CD4-positive, alpha-beta T cell treated with Interleukin-12 subunit alpha and Interleukin-12 subunit beta, for 1 hour (primary cell): Measurements from ENCODE around the gene SEMA5A.

Experiments used
- DNase-seq: peaks from one replicate; pipeline ENCODE4 v3.0.0-alpha.2; 2020

Gene SEMA5A

GRCh38 chr5:9513827-9514226 lies 32.0 kb downstream of the SEMA5A start:
- DNase-seq: no peak

GRCh38 chr5:9512457-9512856 lies 33.4 kb downstream of the SEMA5A start:
- no peak for DNase-seq

GRCh38 chr5:9507974-9508373 lies 37.9 kb downstream of the SEMA5A start:
- no peak for DNase-seq

GRCh38 chr5:9505225-9505624 lies 40.6 kb downstream of the SEMA5A start:
- no peak for DNase-seq

- DNase-seq: no peak
Observed at GRCh38 chr5:9502864-9503263, 43.0 kb downstream of the SEMA5A start.

GRCh38 chr5:9502050-9502834 lies 43.6 kb downstream of the SEMA5A start:
- no peak for DNase-seq

GRCh38 chr5:9500625-9501024 lies 45.2 kb downstream of the SEMA5A start:
- DNase-seq: no peak

GRCh38 chr5:9500193-9500592 lies 45.7 kb downstream of the SEMA5A start:
- no peak for DNase-seq

GRCh38 chr5:9499498-9499876 lies 46.4 kb downstream of the SEMA5A start:
- no peak for DNase-seq

- no peak for DNase-seq
Observed at GRCh38 chr5:9498541-9499497, 47.1 kb downstream of the SEMA5A start.

GRCh38 chr5:9497347-9497746 lies 48.5 kb downstream of the SEMA5A start:
- no peak for DNase-seq

- no peak for DNase-seq
Observed at GRCh38 chr5:9496801-9497200, 49.1 kb downstream of the SEMA5A start.

GRCh38 chr5:9495121-9495520 lies 50.8 kb downstream of the SEMA5A start:
- no peak for DNase-seq

GRCh38 chr5:9494301-9494700 lies 51.6 kb downstream of the SEMA5A start:
- no peak for DNase-seq

GRCh38 chr5:9490494-9491097 lies 55.3 kb downstream of the SEMA5A start:
- DNase-seq: no peak

GRCh38 chr5:9483779-9484178 lies 62.1 kb downstream of the SEMA5A start:
- DNase-seq: no peak

GRCh38 chr5:9483243-9483642 lies 62.6 kb downstream of the SEMA5A start:
- DNase-seq: no peak

- DNase-seq: no peak
Observed at GRCh38 chr5:9482381-9482780, 63.5 kb downstream of the SEMA5A start.

GRCh38 chr5:9480499-9480898 lies 65.4 kb downstream of the SEMA5A start:
- no peak for DNase-seq

- DNase-seq: no peak
Observed at GRCh38 chr5:9479990-9480389, 65.9 kb downstream of the SEMA5A start.

- DNase-seq: no peak
Observed at GRCh38 chr5:9479361-9479760, 66.5 kb downstream of the SEMA5A start.

GRCh38 chr5:9477537-9477936 lies 68.3 kb downstream of the SEMA5A start:
- DNase-seq: no peak

- no peak for DNase-seq
Observed at GRCh38 chr5:9474219-9475002, 71.5 kb downstream of the SEMA5A start.
